Muscle layer of colon (tissue), 2 donors: ENCODE measurements around the gene LRRC17.

ENCODE experiments used
- H3K27ac ChIP-seq: one replicate; pipeline ENCODE4 v1.7.0; 2013; ENCODE audit warnings: low read depth, mild to moderate bottlenecking, low read length, moderate library complexity
- H3K27me3 ChIP-seq, 2 donors: one replicate each; pipeline ENCODE4 v1.7.0; 2013; ENCODE audit warnings: low read length in 2 of 2, mild to moderate bottlenecking in 2 of 2; ENCODE audit not compliant: insufficient read depth in 2 of 2, control insufficient read depth in 1 of 2
- H3K36me3 ChIP-seq: one replicate; pipeline ENCODE4 v1.7.0; 2013; ENCODE audit warnings: mild to moderate bottlenecking, low read length; ENCODE audit not compliant: insufficient read depth
- H3K4me1 ChIP-seq: one replicate; pipeline ENCODE4 v1.7.0; 2013; ENCODE audit warnings: mild to moderate bottlenecking, low read length; ENCODE audit not compliant: insufficient read depth
- H3K4me3 ChIP-seq, 2 donors: one replicate each; pipeline ENCODE4 v1.7.0; 2013; ENCODE audit warnings: low read length in 2 of 2, low read depth in 1 of 2, mild to moderate bottlenecking in 1 of 2, moderate library complexity in 1 of 2
- H3K9ac ChIP-seq: one replicate; pipeline ENCODE4 v1.7.0; 2013; ENCODE audit warnings: low read length
- H3K9me3 ChIP-seq: one replicate; pipeline ENCODE4 v1.7.0; 2013; ENCODE audit warnings: mild to moderate bottlenecking, low read length
- donor health status: abdominal sarcoma.
- donor health status: Adenocarcinoma of cecum.

Gene LRRC17

GRCh38 chr7:102888561-102889233, 24.1 kb upstream of the LRRC17 start:
- Histone ChIP-seq H3K27ac (no peak overlapping the region), H3K9me3 (no peaks in the 10 kb centered on the region), H3K36me3 (no peaks in the 10 kb centered on the region), H3K9ac (no peak overlapping the region), H3K27me3 (no peaks in the 10 kb centered on the region), H3K4me1 (peaks cover 27% of the 10 kb centered on the region), H3K4me3 (no peak overlapping the region)

- H3K4me3 ChIP-seq: no peak overlapping the region
- H3K27me3 ChIP-seq: no peaks in the 10 kb centered on the region
- H3K4me1 ChIP-seq: peaks cover 27% of the 10 kb centered on the region
- H3K9me3 ChIP-seq: no peaks in the 10 kb centered on the region
- no peaks in the 10 kb centered on the region for H3K36me3 ChIP-seq
- H3K9ac ChIP-seq: no peak overlapping the region
- H3K27ac ChIP-seq: peak overlapping the region; percentile 39
Measured at GRCh38 chr7:102889851-102890250, 22.9 kb upstream of the LRRC17 start.

GRCh38 chr7:102890292-102890970, 22.4 kb upstream of the LRRC17 start:
- H3K4me1 ChIP-seq: peaks cover 32% of the 10 kb centered on the region
- H3K27ac ChIP-seq: peak overlapping the region; percentile 71
- no peaks in the 10 kb centered on the region for H3K27me3 ChIP-seq
- no peak overlapping the region for H3K9ac ChIP-seq
- H3K9me3 ChIP-seq: no peaks in the 10 kb centered on the region
- H3K4me3 ChIP-seq: no peak overlapping the region
- no peaks in the 10 kb centered on the region for H3K36me3 ChIP-seq

- Histone ChIP-seq H3K4me1 (peaks cover 38% of the 10 kb centered on the region), H3K9ac (no peak overlapping the region), H3K27ac (peak overlapping the region; percentile 71), H3K4me3 (no peak overlapping the region), H3K27me3 (no peaks in the 10 kb centered on the region), H3K36me3 (no peaks in the 10 kb centered on the region), H3K9me3 (no peaks in the 10 kb centered on the region)
Measured at GRCh38 chr7:102890971-102891692, 21.7 kb upstream of the LRRC17 start.

- Histone ChIP-seq H3K36me3 (no peaks in the 10 kb centered on the region), H3K4me1 (peaks cover 44% of the 10 kb centered on the region), H3K9ac (no peak overlapping the region), H3K9me3 (no peaks in the 10 kb centered on the region), H3K27ac (no peak overlapping the region), H3K27me3 (no peaks in the 10 kb centered on the region), H3K4me3 (no peak overlapping the region)
Measured at GRCh38 chr7:102891693-102892261, 21.0 kb upstream of the LRRC17 start.

- no peak overlapping the region for H3K9ac ChIP-seq
- peaks cover 51% of the 10 kb centered on the region for H3K4me1 ChIP-seq
- H3K27ac ChIP-seq: no peak overlapping the region
Measured at GRCh38 chr7:102892631-102893278, 20.0 kb upstream of the LRRC17 start.

GRCh38 chr7:102895602-102896001, 17.2 kb upstream of the LRRC17 start:
- Histone ChIP-seq H3K27me3 (no peaks in the 10 kb centered on the region), H3K27ac (no peak overlapping the region), H3K36me3 (no peaks in the 10 kb centered on the region), H3K4me1 (peaks cover 42% of the 10 kb centered on the region), H3K9me3 (no peaks in the 10 kb centered on the region), H3K4me3 (no peak overlapping the region), H3K9ac (no peak overlapping the region)

More at GRCh38 chr7:102892631-102893278, 20.0 kb upstream of the LRRC17 start:
- Histone ChIP-seq H3K27me3 (no peaks in the 10 kb centered on the region), H3K4me3 (no peak overlapping the region), H3K9me3 (no peaks in the 10 kb centered on the region), H3K36me3 (no peaks in the 10 kb centered on the region)

GRCh38 chr7:102896585-102896984, 16.2 kb upstream of the LRRC17 start:
- peaks cover 32% of the 10 kb centered on the region for H3K4me1 ChIP-seq
- no peaks in the 10 kb centered on the region for H3K9me3 ChIP-seq
- H3K27me3 ChIP-seq: no peaks in the 10 kb centered on the region
- H3K4me3 ChIP-seq: no peak overlapping the region
- H3K27ac ChIP-seq: peak overlapping the region; percentile 13
- H3K9ac ChIP-seq: no peak overlapping the region
- H3K36me3 ChIP-seq: no peaks in the 10 kb centered on the region

- Histone ChIP-seq H3K27ac (no peak overlapping the region), H3K4me1 (peaks cover 26% of the 10 kb centered on the region), H3K9me3 (no peaks in the 10 kb centered on the region), H3K27me3 (no peaks in the 10 kb centered on the region), H3K9ac (no peak overlapping the region), H3K36me3 (no peaks in the 10 kb centered on the region), H3K4me3 (no peak overlapping the region)
Measured at GRCh38 chr7:102897211-102897631, 15.6 kb upstream of the LRRC17 start.

GRCh38 chr7:102897856-102898531, 14.8 kb upstream of the LRRC17 start:
- no peak overlapping the region for H3K9ac ChIP-seq
- H3K36me3 ChIP-seq: no peaks in the 10 kb centered on the region
- H3K4me1 ChIP-seq: peaks cover 26% of the 10 kb centered on the region
- H3K27me3 ChIP-seq: no peaks in the 10 kb centered on the region
- no peak overlapping the region for H3K27ac ChIP-seq
- H3K4me3 ChIP-seq: no peak overlapping the region
- H3K9me3 ChIP-seq: no peaks in the 10 kb centered on the region

- no peaks in the 10 kb centered on the region for H3K36me3 ChIP-seq
- no peak overlapping the region for H3K4me3 ChIP-seq
- H3K9ac ChIP-seq: no peak overlapping the region
- no peak overlapping the region for H3K27ac ChIP-seq
- peaks cover 26% of the 10 kb centered on the region for H3K4me1 ChIP-seq
- no peaks in the 10 kb centered on the region for H3K27me3 ChIP-seq
- H3K9me3 ChIP-seq: no peaks in the 10 kb centered on the region
Measured at GRCh38 chr7:102898532-102898859, 14.3 kb upstream of the LRRC17 start.
